Adipose tissue (tissue), 3 donors: ENCODE measurements around the gene IQCM. TPM values are rescaled to one million over a fixed set of nuclear protein-coding genes. Genes with fewer than 3 reads are reported as not detected.

ENCODE experiments used
- H3K27ac ChIP-seq: one replicate; pipeline ENCODE4 v1.5.1; 2013; ENCODE audit warnings: low read depth, low read length
- WGBS, 3 donors: extraction: QIAGEN DNeasy Blood & Tissue Kit; methylation state at CpG; one replicate each; pipeline ENCODE4 v1.1.7; 2013; 5-methylcytosine and 5-hydroxymethylcytosine counted together
- polyA plus RNA-seq, 3 donors: library from polyadenylated mRNA; stranded (reverse); fragments of 200-250 nt; gene quantifications; one replicate each; pipeline ENCODE4 v1.2.3, GENCODE V29; 2013
- donor health status: healthy with polysubstance abuse.
- donor health status: Bipolar disorder and iron deficiency.
- donor health status: healthy.

The IQCM gene
- polyA plus RNA-seq, 3 donors = not detected

GRCh38 chr4:149719806-149720205 lies 95.8 kb downstream of the IQCM start:
- 79 to 90% (median 80%) methylated on average over 1 of the region's 1 CpG for WGBS, 3 donors
- H3K27ac ChIP-seq = no peak overlapping the region

GRCh38 chr4:149719357-149719756 lies 96.3 kb downstream of the IQCM start:
- H3K27ac ChIP-seq = no peak overlapping the region

- WGBS, 3 donors = 48 to 74% (median 49%) methylated on average over 3 of the region's 3 CpGs
- no peak overlapping the region for H3K27ac ChIP-seq
Observed at GRCh38 chr4:149718500-149718899, 97.1 kb downstream of the IQCM start.

- no peak overlapping the region for H3K27ac ChIP-seq
- WGBS, 3 donors = 50 to 88% (median 88%) methylated on average over 1 of the region's 1 CpG
Observed at GRCh38 chr4:149716728-149717127, 98.9 kb downstream of the IQCM start.

GRCh38 chr4:149715822-149716585 lies 99.6 kb downstream of the IQCM start:
- 90 to 92% (median 90%) methylated on average over 14 of the region's 14 CpGs for WGBS, 3 donors
- no peak overlapping the region for H3K27ac ChIP-seq

- no peak overlapping the region for H3K27ac ChIP-seq
- 52 to 69% (median 68%) methylated on average over 3 of the region's 3 CpGs for WGBS, 3 donors
Observed at GRCh38 chr4:149713031-149713430, 102.6 kb downstream of the IQCM start.

GRCh38 chr4:149711593-149712365 lies 103.9 kb downstream of the IQCM start:
- H3K27ac ChIP-seq = no peak overlapping the region
- WGBS, 3 donors = 49 to 74% (median 64%) methylated on average over 2 of the region's 2 CpGs

- H3K27ac ChIP-seq = no peak overlapping the region
Observed at GRCh38 chr4:149709640-149710039, 106.0 kb downstream of the IQCM start.

- H3K27ac ChIP-seq = no peak overlapping the region
Observed at GRCh38 chr4:149708513-149709130, 107.0 kb downstream of the IQCM start.

GRCh38 chr4:149707862-149708261 lies 107.8 kb downstream of the IQCM start:
- 16 to 46% (median 40%) methylated on average over 1 of the region's 1 CpG for WGBS, 3 donors
- no peak overlapping the region for H3K27ac ChIP-seq

More at GRCh38 chr4:149708513-149709130, 107.0 kb downstream of the IQCM start:
- WGBS, 3 donors = 41 to 67% (median 61%) methylated on average over 1 of the region's 1 CpG

GRCh38 chr4:149706942-149707341 lies 108.7 kb downstream of the IQCM start:
- H3K27ac ChIP-seq = no peak overlapping the region

GRCh38 chr4:149702414-149703293 lies 113.0 kb downstream of the IQCM start:
- 82 to 85% (median 84%) methylated on average over 2 of the region's 2 CpGs for WGBS, 3 donors
- no peak overlapping the region for H3K27ac ChIP-seq

GRCh38 chr4:149701435-149702156 lies 114.0 kb downstream of the IQCM start:
- no peak overlapping the region for H3K27ac ChIP-seq
- 84 to 90% (median 88%) methylated on average over 2 of the region's 2 CpGs for WGBS, 3 donors

- no peak overlapping the region for H3K27ac ChIP-seq
- 84 to 91% (median 86%) methylated on average over 3 of the region's 3 CpGs for WGBS, 3 donors
Observed at GRCh38 chr4:149700272-149700671, 115.4 kb downstream of the IQCM start.

- WGBS, 3 donors = 59 to 71% (median 70%) methylated on average over 2 of the region's 2 CpGs
Observed at GRCh38 chr4:149699642-149700041, 116.0 kb downstream of the IQCM start.

GRCh38 chr4:149690726-149691125 lies 124.9 kb downstream of the IQCM start:
- H3K27ac ChIP-seq = no peak overlapping the region
- 78 to 86% (median 80%) methylated on average over 3 of the region's 3 CpGs for WGBS, 3 donors

More at GRCh38 chr4:149699642-149700041, 116.0 kb downstream of the IQCM start:
- H3K27ac ChIP-seq = no peak overlapping the region

GRCh38 chr4:149684516-149684915 lies 131.1 kb downstream of the IQCM start:
- 32 to 54% (median 49%) methylated on average over 2 of the region's 2 CpGs for WGBS, 3 donors
- H3K27ac ChIP-seq = no peak overlapping the region

GRCh38 chr4:149676076-149676475 lies 139.6 kb downstream of the IQCM start:
- 61 to 71% (median 69%) methylated on average over 3 of the region's 3 CpGs for WGBS, 3 donors
- H3K27ac ChIP-seq = no peak overlapping the region
